Omental fat pad (tissue), 4 donors: ENCODE measurements around the gene HLA-DRA. TPM values are rescaled to one million over a fixed set of nuclear protein-coding genes. Genes with fewer than 3 reads are reported as not detected.

Experiments used
- ATAC-seq: fragments of 150-250 bp; one replicate; pipeline ENCODE4 v1.9.1; 2016; ENCODE audit warnings: mild to moderate bottlenecking, moderate library complexity; ENCODE audit not compliant: low FRiP score
- DNase-seq: peaks from one replicate; pipeline ENCODE4 v3.0.0-alpha.2; 2019; ENCODE audit warnings: low spot score
- CTCF ChIP-seq, 3 donors: fragments of 450-650 bp; IDR thresholded peaks; one replicate each; pipeline ENCODE4 v1.5.1; 2016 to 2017; ENCODE audit warnings: antibody characterized with exemption in 3 of 3, mild to moderate bottlenecking in 3 of 3, moderate library complexity in 2 of 3
- total RNA-seq, 4 donors: library from RNA; depleted of rRNA; stranded (reverse); fragments of >200 nt; gene quantifications; one replicate each; pipeline ENCODE4 v1.1.0, GENCODE V29; 2016

Gene HLA-DRA
- total RNA-seq, 4 donors from 2014 or later, result 102 to 437 (median 303) TPM

DNA sequence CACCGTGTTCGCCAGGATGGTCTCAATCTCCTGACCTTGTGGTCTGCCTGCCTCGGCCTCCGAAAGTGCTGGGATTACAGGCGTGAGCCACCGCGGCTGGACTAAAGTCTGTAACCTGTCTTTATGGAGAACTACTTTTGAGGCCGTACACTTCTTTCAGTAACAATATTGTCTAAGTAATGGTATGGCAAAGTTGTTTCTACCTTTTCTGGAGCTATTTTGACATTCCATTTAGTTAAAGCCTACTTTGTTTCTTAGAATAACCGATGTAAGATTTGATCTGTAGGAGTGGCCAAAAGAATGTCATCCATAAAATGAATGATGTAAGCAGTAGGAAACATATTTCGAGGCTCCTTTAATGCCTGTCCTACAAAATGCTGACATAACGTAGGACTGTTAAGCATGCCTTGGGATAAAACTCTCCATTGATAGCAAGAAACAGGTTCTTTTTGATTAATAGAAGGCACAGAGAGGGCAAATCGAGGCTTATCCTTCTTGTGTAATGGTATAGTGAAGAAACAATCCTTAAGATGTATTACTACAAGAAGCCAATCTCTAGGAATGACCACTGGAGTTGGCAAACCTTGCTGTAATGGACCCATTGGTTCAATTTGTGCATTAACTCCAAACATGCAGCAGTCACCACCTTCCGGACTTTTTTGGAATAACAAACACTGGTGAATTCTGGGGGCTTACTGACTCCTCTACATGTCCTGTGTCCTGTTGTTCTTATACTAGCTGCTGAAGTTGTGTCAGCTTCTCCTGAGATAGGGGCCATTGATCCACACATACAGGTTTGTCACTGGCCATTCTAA is 35.9 kb downstream of the HLA-DRA start:
- ATAC-seq, result no peak
- DNase-seq, result no peak
- TF ChIP-seq CTCF (IDR thresholded peaks at IDR 0.05), result no peak

DNA sequence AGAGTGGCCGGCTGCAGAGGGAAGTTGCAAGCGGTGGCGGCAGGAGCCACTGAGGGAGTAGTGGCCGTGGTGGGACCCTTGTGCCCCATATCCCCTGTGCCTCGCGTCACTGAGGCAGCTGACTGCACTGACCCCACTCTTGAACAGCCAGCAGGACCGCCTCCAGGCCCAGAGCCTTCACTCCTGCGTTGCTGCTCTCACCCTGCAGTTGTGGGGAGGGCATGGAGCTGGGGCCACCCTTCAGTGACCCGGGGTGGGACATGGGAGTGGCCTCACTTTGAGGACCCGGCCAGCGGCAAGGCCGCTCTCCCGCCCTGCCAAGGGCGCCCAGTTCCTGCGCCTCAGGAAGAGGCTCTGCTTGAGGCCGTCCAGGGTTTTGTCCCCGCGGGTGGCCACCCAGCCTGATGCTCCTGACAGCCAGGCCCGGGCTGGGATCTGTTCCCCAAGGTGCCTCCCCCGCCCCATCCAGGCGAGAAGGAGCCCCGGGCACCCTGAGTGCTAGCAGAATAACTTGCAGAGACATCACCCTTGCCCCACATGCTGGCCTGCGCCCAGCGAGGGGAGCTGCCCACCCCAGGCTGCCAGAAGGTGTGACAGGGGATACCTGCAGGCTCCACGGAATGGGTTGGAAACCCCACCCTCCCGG is 44.4 kb downstream of the HLA-DRA start:
- no peak for ATAC-seq
- TF ChIP-seq CTCF (IDR thresholded peaks at IDR 0.05), result no peak

DNA sequence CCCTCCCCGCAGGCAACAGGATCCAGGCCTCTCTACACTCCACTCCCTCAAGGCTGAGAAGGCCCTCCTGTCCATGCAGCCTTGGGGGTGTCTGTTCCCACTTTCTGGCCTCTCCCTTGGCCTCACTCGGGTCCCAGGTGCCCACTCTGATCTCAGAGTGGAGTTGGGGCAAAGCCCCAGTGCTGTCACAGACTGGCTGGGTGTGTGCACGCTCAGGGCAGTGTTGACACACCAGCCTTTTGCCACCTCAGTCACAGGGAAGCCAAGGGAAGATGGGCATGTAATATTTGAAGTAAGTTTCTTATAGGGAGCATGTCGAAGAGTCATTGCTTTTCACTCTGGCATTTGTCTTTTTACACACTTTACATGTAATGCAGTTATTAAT is 44.9 kb downstream of the HLA-DRA start:
- DNase-seq, result no peak
- TF ChIP-seq CTCF (IDR thresholded peaks at IDR 0.05), result no peak
- ATAC-seq, result no peak

More for the DNA sequence above, 44.4 kb downstream of the HLA-DRA start:
- DNase-seq, result no peak

- no peak for TF ChIP-seq CTCF (IDR thresholded peaks at IDR 0.05)
- DNase-seq, result no peak
- peak; percentile 51 for ATAC-seq
Measured at GRCh38 chr6:32488083-32488482, 48.4 kb downstream of the HLA-DRA start.

- DNase-seq (no peak), ATAC-seq (no peak)
- TF ChIP-seq CTCF (IDR thresholded peaks at IDR 0.05), result no peak
Measured at GRCh38 chr6:32491700-32492099, 52.0 kb downstream of the HLA-DRA start.

DNA sequence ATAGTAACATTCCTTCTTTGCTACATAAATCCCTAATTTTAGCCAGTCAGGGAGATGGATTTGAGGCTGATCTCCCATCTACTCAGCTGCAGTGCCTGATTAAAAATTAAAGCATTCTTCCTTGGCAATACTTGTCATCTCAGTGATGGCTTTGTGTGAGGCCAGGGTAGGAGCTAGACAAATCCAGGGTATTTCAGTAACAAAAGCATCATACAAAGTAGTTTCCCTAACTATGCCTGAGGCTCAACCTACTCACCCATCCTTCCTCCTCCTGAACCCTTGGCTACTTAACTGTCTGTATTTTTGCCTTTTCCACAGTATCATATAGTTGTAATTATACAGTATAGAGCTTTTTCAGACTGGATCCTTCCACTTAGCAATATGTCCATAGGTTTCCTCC is 52.7 kb downstream of the HLA-DRA start:
- no peak for TF ChIP-seq CTCF (IDR thresholded peaks at IDR 0.05)
- no peak for ATAC-seq
- DNase-seq, result no peak

Other genes starting within 250 kb of the HLA-DRA start
- 10 to 100 TPM; 27.7 to 65.3 (median 34.6) TPM for gene PBX2, start 249.7 kb upstream of the HLA-DRA start, total RNA-seq
- 10 to 100 TPM in 3 of 4 donors, 1 to 10 TPM in 1; 9.7 to 28.3 (median 23.2) TPM for gene GPSM3, start 247.2 kb upstream of the HLA-DRA start, total RNA-seq
- 100 to 1,000 TPM in 1 of 4 donors, 10 to 100 TPM in 3; 15.1 to 208 (median 49.7) TPM for gene NOTCH4, start 215.8 kb upstream of the HLA-DRA start, total RNA-seq
- not detected for gene TSBP1, start 68.0 kb upstream of the HLA-DRA start, total RNA-seq
- not detected for gene BTNL2, start 32.7 kb upstream of the HLA-DRA start, total RNA-seq
- gene HLA-DRB5, start 90.4 kb downstream of the HLA-DRA start, total RNA-seq, result 10 to 100 TPM in 1 of 4 donors, 1 to 10 TPM in 2, not detected in 1; 1.6 to 50.9 (median 5.5) TPM
- 10 to 100 TPM; 52.7 to 99.3 (median 57.4) TPM for gene HLA-DRB1, start 150.0 kb downstream of the HLA-DRA start, total RNA-seq
- gene HLA-DQA1, start 197.5 kb downstream of the HLA-DRA start, total RNA-seq, result 10 to 100 TPM in 1 of 4 donors, 1 to 10 TPM in 3; 1.8 to 14.5 (median 6.8) TPM
- 1 to 10 TPM; 1.6 to 9.1 (median 2.4) TPM for gene HLA-DQB1, start 226.8 kb downstream of the HLA-DRA start, total RNA-seq